Measurements from ENCODE around the gene MPPE1. TPM values are rescaled to one million over a fixed set of nuclear protein-coding genes. Genes with fewer than 3 reads are reported as not detected.
A peak's percentile ranks its signal among the peaks of the same experiment; 100 is the strongest.

Gene MPPE1
- total and polyA plus RNA-seq, 2 of the 4 experiments (the other 2 are of a cell fraction): 13.8 to 19.9 TPM

GRCh38 chr18:11880586-11881304 lies 27.4 kb downstream of the MPPE1 start:
- no peak overlapping the region for H2BK5ac ChIP-seq (ENCODE audit: low read depth, low read length, poor library complexity, severe bottlenecking)
- H3K14ac ChIP-seq (replicated peaks; ENCODE audit: low read depth, low read length): no peak overlapping the region
- WGBS, 2 experiments (ENCODE audit: extremely low coverage in 2 of 2, insufficient read length in 1 of 2): 95% methylated on average over 9 of the region's 30 CpGs; no CpG with 5 or more reads in 1 of the 2 experiments
- no peaks in the 10 kb centered on the region for H3K9me3 ChIP-seq (ENCODE audit: control insufficient read depth, insufficient read depth, low read length)
- no peak overlapping the region for H3K4me3 ChIP-seq (ENCODE audit: insufficient read depth, low read depth, low read length)
- no peak overlapping the region for H3K4me2 ChIP-seq (ENCODE audit: low read depth, low read length)
- H4K91ac ChIP-seq (ENCODE audit: insufficient read depth, low read depth, low read length): no peak overlapping the region
- H3K4me1 ChIP-seq (ENCODE audit: control insufficient read depth, insufficient read depth, low read length): no peaks in the 10 kb centered on the region
- TF ChIP-seq RFX5 (IDR thresholded peaks at IDR 0.05; ENCODE audit: low read depth, low read length) (no peak), POLR2A (IDR thresholded peaks at IDR 0.05; ENCODE audit: low read depth, low read length) (no peak), NFE2L2 (IDR thresholded peaks at IDR 0.05; ENCODE audit: low read depth, low read length) (no peak), MAFK (IDR thresholded peaks at IDR 0.05; ENCODE audit: low read depth, low read length) (no peak), CHD1 (IDR thresholded peaks at IDR 0.05; ENCODE audit: low read depth, low read length) (no peak)
- DNase-seq (no peak), ATAC-seq (ENCODE audit: low read depth) (no peak)
- H3K79me1 ChIP-seq (ENCODE audit: low read depth in 1 of 2, low read length in 2 of 2): no peaks in the 10 kb centered on the region
- no peak overlapping the region for H2BK15ac ChIP-seq (ENCODE audit: low read depth, low read length)
- H2AFZ ChIP-seq (replicated peaks; ENCODE audit: low read length, poor library complexity): peak overlapping the region; percentile 64
- ChIA-PET POLR2A (ENCODE audit: unreplicated experiment) (no interaction called here), CTCF (no interaction called here)
- H3K18ac ChIP-seq (ENCODE audit: low read depth, low read length): no peak overlapping the region
- no peak overlapping the region for H3K56ac ChIP-seq (ENCODE audit: extremely low read depth, insufficient read depth, low read length)
- H2BK120ac ChIP-seq (ENCODE audit: low read depth, low read length): no peak overlapping the region
- dilution Hi-C loops (cut with HindIII; ENCODE audit: low sequenced_read_pairs, unreplicated experiment) (no loop called here), intact Hi-C loops (cut with micrococcal nuclease) (no loop called here), in situ Hi-C loops (cut with MboI; ENCODE audit: low sequenced_read_pairs) (no loop called here)
- no peak overlapping the region for H3K27ac ChIP-seq (ENCODE audit: insufficient read depth, low read length)
- H3K4ac ChIP-seq (ENCODE audit: low read depth, low read length): no peak overlapping the region
- no TSS peak for BruUV-seq (replicated peaks)
- H3K9me1 ChIP-seq (ENCODE audit: insufficient read depth, low read length): peaks cover 7% of the 10 kb centered on the region; the same call in 1 of the 2 replicates
- no peaks in the 10 kb centered on the region for H3K27me3 ChIP-seq (ENCODE audit: control insufficient read depth, insufficient read depth, low read length)
- no peak overlapping the region for H2AK9ac ChIP-seq (replicated peaks; ENCODE audit: low read depth, low read length, poor library complexity)
- H2BK20ac ChIP-seq (ENCODE audit: low read depth, low read length): no peak overlapping the region
- H2AK5ac ChIP-seq (ENCODE audit: low read depth, low read length): no peak overlapping the region
- no peaks in the 10 kb centered on the region for H4K20me1 ChIP-seq (ENCODE audit: insufficient read depth, low read length)
- peaks cover 13% of the 10 kb centered on the region for H3K36me3 ChIP-seq (ENCODE audit: control insufficient read depth, insufficient read depth, low read length)
- H4K8ac ChIP-seq (ENCODE audit: low read depth in 2 of 2, low read length in 2 of 2): no peak overlapping the region
- no peak overlapping the region for H3K9ac ChIP-seq (ENCODE audit: low read depth, low read length)
- H3K23ac ChIP-seq (ENCODE audit: low read depth, low read length): no peak overlapping the region
- H4K5ac ChIP-seq (ENCODE audit: low read depth, low read length): no peak overlapping the region

Data from IMR-90 (cell line).